Sigmoid colon (tissue), 7 donors: Measurements from ENCODE around the gene HDDC3. TPM values are rescaled to one million over a fixed set of nuclear protein-coding genes. Genes with fewer than 3 reads are reported as not detected.

Source experiments
- DNase-seq: peaks from one replicate; pipeline ENCODE4 v3.0.0-alpha.2; 2019
- H3K27ac ChIP-seq, 4 donors: fragments of 200-600 bp; sonication (generic); one replicate each; pipeline ENCODE4 v1.5.1; 2016 to 2019; ENCODE audit warnings: mild to moderate bottlenecking in 1 of 4
- H3K27me3 ChIP-seq, 3 donors: fragments of 200-600 bp; sonication (generic); one replicate each; pipeline ENCODE4 v1.5.1; 2019; ENCODE audit warnings: mild to moderate bottlenecking in 1 of 3
- H3K36me3 ChIP-seq, 4 donors: fragments of 200-600 bp; sonication (generic); one replicate each; pipeline ENCODE4 v1.5.1; 2016 to 2019
- H3K4me1 ChIP-seq, 4 donors: fragments of 200-600 bp; sonication (generic); one replicate each; pipeline ENCODE4 v1.5.1; 2017 to 2019
- H3K4me3 ChIP-seq, 4 donors: fragments of 200-600 bp; sonication (generic); one replicate each; pipeline ENCODE4 v1.5.1; 2017 to 2019; ENCODE audit warnings: mild to moderate bottlenecking in 2 of 4, moderate library complexity in 1 of 4
- H3K9me3 ChIP-seq, 4 donors: fragments of 200-600 bp in 3 of 4; sonication (generic) in 3 of 4; one replicate each; pipeline versions ENCODE4 v1.5.1 to v1.6.1; 2013 to 2019
- CTCF ChIP-seq, 4 experiments: fragments of 450-650 bp in 3 of 4; fragments of 200-600 bp in 1 of 4; IDR thresholded peaks; one replicate each; pipeline ENCODE4 v1.5.1; 2016 to 2019; ENCODE audit warnings: antibody characterized with exemption in 4 of 4, mild to moderate bottlenecking in 3 of 4, moderate library complexity in 2 of 4
- EP300 ChIP-seq, 4 donors: sonication (generic); formaldehyde crosslinking; IDR thresholded peaks; one replicate each; pipeline ENCODE4 v1.6.1; 2017; ENCODE audit warnings: antibody characterized with exemption in 4 of 4
- POLR2A ChIP-seq, 2 donors: fragments of 450-650 bp; IDR thresholded peaks; one replicate each; pipeline ENCODE4 v1.6.1; 2016; ENCODE audit warnings: antibody characterized with exemption in 2 of 2, mild to moderate bottlenecking in 2 of 2, moderate library complexity in 2 of 2
- POLR2AphosphoS5 ChIP-seq, 4 donors: sonication (generic); formaldehyde crosslinking; IDR thresholded peaks; one replicate each; pipeline ENCODE4 v1.6.1; 2017; ENCODE audit warnings: antibody characterized with exemption in 4 of 4
- WGBS, 2 donors: extraction: QIAGEN DNeasy Blood & Tissue Kit; methylation state at CpG; one replicate each; pipeline ENCODE4 v1.1.7; 2013; 5-methylcytosine and 5-hydroxymethylcytosine counted together
- intact Hi-C: fragments of 100-400 bp; cut with DNase I; formaldehyde crosslinking; loops from one replicate; pipeline ENCODE4 v1.15.1; 2023
- polyA plus RNA-seq, 3 donors: library from polyadenylated mRNA; stranded (reverse); fragments of 200-250 nt; gene quantifications; one replicate each; pipeline ENCODE4 v1.2.3, GENCODE V29; 2013
- total RNA-seq, 4 donors: library from RNA; depleted of rRNA; stranded (reverse); fragments of >200 nt; gene quantifications; one replicate each; pipeline ENCODE4 v1.1.0, GENCODE V29; 2016
- donor health status: healthy with polysubstance abuse.
- donor health status: Bipolar disorder and iron deficiency.
- donor health status: healthy.

HDDC3 gene, protein sequence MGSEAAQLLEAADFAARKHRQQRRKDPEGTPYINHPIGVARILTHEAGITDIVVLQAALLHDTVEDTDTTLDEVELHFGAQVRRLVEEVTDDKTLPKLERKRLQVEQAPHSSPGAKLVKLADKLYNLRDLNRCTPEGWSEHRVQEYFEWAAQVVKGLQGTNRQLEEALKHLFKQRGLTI
- 10 to 100 TPM in 1 of 4 donors, 1 to 10 TPM in 3; 5.2 to 10.7 (median 7.0) TPM for total RNA-seq
- polyA plus RNA-seq = 10 to 100 TPM; 19.1 to 27.0 (median 24.0) TPM

DNA sequence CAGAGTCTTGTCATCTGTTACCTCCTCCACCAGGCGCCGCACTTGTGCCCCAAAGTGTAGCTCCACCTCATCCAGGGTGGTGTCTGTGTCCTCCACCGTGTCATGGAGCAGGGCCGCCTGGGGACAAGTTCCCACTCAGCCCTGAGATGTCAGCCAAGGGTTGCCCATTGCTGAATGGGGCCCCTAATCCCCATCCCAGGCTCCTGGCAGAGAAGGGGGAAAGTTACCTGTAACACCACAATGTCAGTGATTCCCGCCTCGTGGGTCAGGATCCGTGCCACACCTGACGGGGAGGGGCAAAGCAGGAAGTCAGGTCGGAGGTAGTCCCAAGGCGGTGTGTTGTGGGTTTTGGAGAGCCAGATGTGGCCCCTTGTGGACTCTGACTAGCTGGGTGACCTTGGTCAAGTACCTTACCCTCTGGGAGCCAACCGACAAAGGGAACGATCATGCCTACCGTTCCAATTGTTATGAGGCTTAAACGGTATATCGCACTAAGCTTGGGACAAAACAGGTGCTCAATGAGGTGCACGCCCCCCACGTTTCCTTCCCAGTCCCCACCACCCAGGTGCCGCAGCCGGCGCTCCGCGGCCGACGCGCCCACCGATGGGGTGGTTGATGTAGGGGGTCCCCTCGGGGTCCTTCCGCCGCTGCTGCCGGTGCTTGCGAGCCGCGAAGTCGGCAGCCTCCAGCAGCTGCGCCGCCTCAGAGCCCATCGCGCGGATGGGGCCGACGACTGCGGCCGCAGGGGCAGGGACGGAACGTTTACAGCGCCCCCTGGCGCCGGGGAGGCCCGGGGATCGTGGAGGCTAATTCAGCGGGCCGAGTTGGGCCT is at the start of gene HDDC3:
Gene HDDC3 (minus strand): TSS at position 722 of the 832 bp plus-strand sequence. CDS start 9 bp downstream, at position 713.
- no peak for TF ChIP-seq EP300 (IDR thresholded peaks at IDR 0.05)
- peak; percentile 55 to 89 (median 77) for TF ChIP-seq POLR2AphosphoS5 (IDR thresholded peaks at IDR 0.05)
- peak in 3 of 4 experiments; percentile 80 to 93 (median 81) for TF ChIP-seq CTCF (IDR thresholded peaks at IDR 0.05)
- peak; percentile 22 to 28 for TF ChIP-seq POLR2A (IDR thresholded peaks at IDR 0.05)

DNA sequence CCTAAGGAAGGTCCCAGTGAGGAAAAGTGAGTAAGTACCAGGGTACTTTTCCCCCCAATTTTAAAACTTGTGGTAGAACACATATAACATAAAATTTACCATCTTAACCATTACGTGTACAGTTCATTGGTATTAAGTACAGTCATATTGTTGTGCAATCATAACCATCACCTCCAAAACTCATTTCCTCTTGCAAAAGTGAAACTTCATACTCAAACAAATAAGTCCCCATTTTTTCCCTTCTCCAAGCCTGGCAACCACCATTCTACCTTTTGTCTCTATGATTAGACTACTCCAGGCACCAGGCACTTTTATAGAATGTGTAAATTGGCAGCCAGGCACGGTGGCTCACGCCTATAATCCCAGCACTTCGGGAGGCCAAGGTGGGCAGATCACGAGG is 49.8 kb upstream of the HDDC3 start:
- 92% methylated on average over 5 of the region's 5 CpGs for WGBS, 2 donors
- Histone ChIP-seq H3K27ac (no peak overlapping the region), H3K36me3 (no peaks in the 10 kb centered on the region), H3K4me1 (no peaks in the 10 kb centered on the region), H3K27me3 (no peaks in the 10 kb centered on the region), H3K9me3 (no peaks in the 10 kb centered on the region), H3K4me3 (no peak overlapping the region)
- DNase-seq = no peak
- intact Hi-C loops = no loop called here
- no peak for TF ChIP-seq POLR2AphosphoS5 (IDR thresholded peaks at IDR 0.05)
- TF ChIP-seq POLR2A (IDR thresholded peaks at IDR 0.05) = no peak
- no peak for TF ChIP-seq EP300 (IDR thresholded peaks at IDR 0.05)
- no peak for TF ChIP-seq CTCF (IDR thresholded peaks at IDR 0.05)

More for the DNA sequence above, at the start of gene HDDC3:
- Histone ChIP-seq H3K27me3 (no peaks in the 10 kb centered on the region), H3K4me1 (peaks cover 0 to 56% (median 52%) of the 10 kb centered on the region in 4 donors), H3K27ac (peak within 1 kb of the TSS; percentile 85 to 92 (median 90)), H3K36me3 (peaks cover 0 to 5% (median 0%) of the 10 kb centered on the region in 4 donors), H3K9me3 (no peaks in the 10 kb centered on the region), H3K4me3 (peak within 1 kb of the TSS; percentile 67 to 79 (median 74))
- intact Hi-C loops = loop anchor here (1.0 to 5.0 kb wide), 2 partner anchors 30 to 285 kb away; no protein-coding TSS in a partner anchor
- DNase-seq = peak; percentile 94
- WGBS, 2 donors = 0 to 1% methylated on average over 52 of the region's 52 CpGs

- DNase-seq = no peak
- no peaks in the 10 kb centered on the region for H3K4me1 ChIP-seq
- H3K27me3 ChIP-seq = no peaks in the 10 kb centered on the region
- H3K27ac ChIP-seq = no peak overlapping the region
- H3K36me3 ChIP-seq = no peaks in the 10 kb centered on the region
- 75 to 93% methylated on average over 6 of the region's 6 CpGs for WGBS, 2 donors
- no peaks in the 10 kb centered on the region for H3K9me3 ChIP-seq
- intact Hi-C loops = no loop called here
- H3K4me3 ChIP-seq = no peak overlapping the region
- TF ChIP-seq POLR2A (IDR thresholded peaks at IDR 0.05) (no peak), POLR2AphosphoS5 (IDR thresholded peaks at IDR 0.05) (no peak), EP300 (IDR thresholded peaks at IDR 0.05) (no peak), CTCF (IDR thresholded peaks at IDR 0.05) (no peak)
These were observed 49.3 kb upstream of the HDDC3 start for GRCh38 chr15:90981681-90982080.

DNA sequence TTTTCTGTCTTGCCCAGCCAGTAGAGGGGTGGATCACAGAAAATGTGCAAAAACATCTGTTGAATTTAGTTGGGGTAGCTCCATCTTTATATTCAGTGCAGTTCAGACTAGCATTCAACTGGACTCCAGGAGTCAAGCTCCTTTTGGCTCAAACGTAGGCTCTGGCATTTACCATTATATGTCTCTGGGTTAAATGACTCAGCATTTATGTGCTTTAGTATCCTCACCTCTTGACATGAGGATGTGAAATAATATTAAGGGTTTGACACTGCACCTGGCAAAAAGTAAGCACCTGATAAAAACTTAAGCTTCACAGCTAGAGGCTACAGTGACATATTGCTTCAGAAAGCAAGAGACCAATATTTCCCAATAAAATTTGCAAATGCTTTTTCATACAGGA is 47.2 kb upstream of the HDDC3 start:
- no peaks in the 10 kb centered on the region for H3K4me1 ChIP-seq
- intact Hi-C loops = no loop called here
- H3K4me3 ChIP-seq = no peak overlapping the region
- WGBS, 2 donors = 68 to 83% methylated on average over 1 of the region's 1 CpG
- DNase-seq = no peak
- H3K36me3 ChIP-seq = no peaks in the 10 kb centered on the region
- no peak overlapping the region for H3K27ac ChIP-seq
- TF ChIP-seq POLR2A (IDR thresholded peaks at IDR 0.05) = no peak
- TF ChIP-seq POLR2AphosphoS5 (IDR thresholded peaks at IDR 0.05) = no peak
- no peak for TF ChIP-seq CTCF (IDR thresholded peaks at IDR 0.05)
- TF ChIP-seq EP300 (IDR thresholded peaks at IDR 0.05) = no peak
- H3K9me3 ChIP-seq = no peaks in the 10 kb centered on the region
- H3K27me3 ChIP-seq = no peaks in the 10 kb centered on the region
